ENCODE data around the gene MUL1. TPM values are rescaled to one million over a fixed set of nuclear protein-coding genes. Genes with fewer than 3 reads are reported as not detected.

MUL1 gene
- total RNA-seq, 1 experiment from 2014 or later, result 24.7 TPM

GRCh38 chr1:20477348-20478056 is 30.4 kb downstream of the MUL1 start:
- H2AFZ ChIP-seq (ENCODE audit: low read depth, low read length, poor library complexity, severe bottlenecking), result no peak overlapping the region
- H3K9ac ChIP-seq (ENCODE audit: low read length), result no peak overlapping the region
- H3K4me2 ChIP-seq (ENCODE audit: low read length), result peak overlapping the region; percentile 61
- H3K36me3 ChIP-seq (ENCODE audit: control insufficient read depth in 1 of 2, insufficient read depth in 2 of 2, low read length in 2 of 2), result no peaks in the 10 kb centered on the region
- H3K79me2 ChIP-seq (ENCODE audit: insufficient read depth, low read length), result no peaks in the 10 kb centered on the region
- RAD21 ChIA-PET (ENCODE audit: low non-redundant PET in 1 of 2, low total read pairs in 2 of 2, uncharacterized antibody in 2 of 2, unreplicated experiment in 2 of 2), result no interaction called here
- DNase-seq (ENCODE audit: low read depth, low spot score), result no peak
- CTCF ChIA-PET, result no interaction called here
- H3K27me3 ChIP-seq (ENCODE audit: insufficient read depth, low read length), result no peaks in the 10 kb centered on the region
- H3K9me2 ChIP-seq (ENCODE audit: insufficient read depth), result no peaks in the 10 kb centered on the region
- peaks cover 62 to 75% of the 10 kb centered on the region in 2 experiments for H3K4me1 ChIP-seq (ENCODE audit: control insufficient read depth in 1 of 2, insufficient read depth in 2 of 2, low read length in 2 of 2)
- no peak for TF ChIP-seq JUND (IDR thresholded peaks at IDR 0.05)
- no peak for TF ChIP-seq POLR2A (IDR thresholded peaks at IDR 0.05; ENCODE audit: borderline replicate concordance, extremely low read depth, insufficient read depth, insufficient read length)
- no peak for TF ChIP-seq REST (IDR thresholded peaks at IDR 0.05; ENCODE audit: low read depth)
- TF ChIP-seq EGR1 (IDR thresholded peaks at IDR 0.05; ENCODE audit: low read depth), result no peak
- TF ChIP-seq CTCF (IDR thresholded peaks at IDR 0.05 in 2 of 3, conservative IDR thresholded peaks at IDR 0.05 in 1 of 3; ENCODE audit: borderline replicate concordance in 1 of 3, insufficient read depth in 1 of 3, low read depth in 2 of 3, low read length in 2 of 3), result no peak
- TF ChIP-seq CEBPB (IDR thresholded peaks at IDR 0.05; ENCODE audit: low read depth), result no peak
- no peak for TF ChIP-seq ZNF274 (IDR thresholded peaks at IDR 0.05; ENCODE audit: low read depth, low read length)
- TF ChIP-seq CBX3 (IDR thresholded peaks at IDR 0.05; ENCODE audit: low read depth), result no peak
- no peak for TF ChIP-seq MAX (IDR thresholded peaks at IDR 0.05)
- no peak for TF ChIP-seq TCF7L2 (IDR thresholded peaks at IDR 0.05; ENCODE audit: borderline replicate concordance, extremely low read depth, insufficient read depth, insufficient read length)
- TF ChIP-seq ZFX (IDR thresholded peaks at IDR 0.05), result no peak
- no peak for TF ChIP-seq ELF1 (IDR thresholded peaks at IDR 0.05; ENCODE audit: borderline replicate concordance, low read depth)
- no peak for TF ChIP-seq FOSL1 (IDR thresholded peaks at IDR 0.05; ENCODE audit: low read depth)
- no peak for TF ChIP-seq EZH2phosphoT487 (IDR thresholded peaks at IDR 0.05; ENCODE audit: borderline replicate concordance)
- no peak for TF ChIP-seq SIN3A (IDR thresholded peaks at IDR 0.05; ENCODE audit: low read depth)
- H3K27ac ChIP-seq (ENCODE audit: low read depth, low read length), result no peak overlapping the region; the same call in 1 of the 2 replicates
- no TSS peak for BruUV-seq (replicated peaks)
- POLR2A ChIA-PET, result no interaction called here
- H3K4me3 ChIP-seq (replicated peaks in 1 of 2; ENCODE audit: low read depth in 1 of 2, low read length in 2 of 2), result no peak overlapping the region
- intact Hi-C loops (cut with micrococcal nuclease), result no loop called here
- H3K9me3 ChIP-seq (ENCODE audit: control insufficient read depth in 1 of 2, insufficient read depth in 1 of 2, low read depth in 1 of 2, low read length in 2 of 2), result no peaks in the 10 kb centered on the region
- no peak for ATAC-seq
- H4K20me1 ChIP-seq (ENCODE audit: insufficient read depth), result no peaks in the 10 kb centered on the region
